GM19099 (cell line): Measurements from ENCODE around the gene LCLAT1.

ENCODE experiments used
- POLR2A ChIP-seq: IDR thresholded peaks from 3 replicates; pipeline ENCODE4 v1.6.1; 2011; ENCODE audit warnings: low read depth; ENCODE audit not compliant: insufficient read length; ENCODE audit errors: extremely low read depth

Gene LCLAT1

DNA sequence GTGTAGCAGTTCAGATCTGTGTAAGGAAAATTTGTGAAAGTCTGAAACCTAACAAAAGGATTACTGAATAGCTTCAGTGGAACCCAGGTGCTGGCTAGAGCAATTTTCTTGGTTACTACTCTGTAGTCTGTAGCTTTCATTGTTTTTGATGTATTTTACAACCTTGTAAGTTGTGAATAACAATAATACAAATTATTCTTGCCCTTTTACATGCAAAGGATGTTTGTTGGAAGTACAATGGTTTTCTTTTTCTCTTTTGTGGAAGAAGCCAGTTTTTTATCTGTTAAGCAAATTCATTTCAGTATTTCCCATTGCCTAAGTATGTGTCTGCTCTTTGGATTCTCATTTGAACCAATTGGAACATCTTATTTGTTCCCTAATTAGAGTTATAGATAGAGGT is 10.2 kb downstream of the LCLAT1 start:
- TF ChIP-seq POLR2A, result no peak

DNA sequence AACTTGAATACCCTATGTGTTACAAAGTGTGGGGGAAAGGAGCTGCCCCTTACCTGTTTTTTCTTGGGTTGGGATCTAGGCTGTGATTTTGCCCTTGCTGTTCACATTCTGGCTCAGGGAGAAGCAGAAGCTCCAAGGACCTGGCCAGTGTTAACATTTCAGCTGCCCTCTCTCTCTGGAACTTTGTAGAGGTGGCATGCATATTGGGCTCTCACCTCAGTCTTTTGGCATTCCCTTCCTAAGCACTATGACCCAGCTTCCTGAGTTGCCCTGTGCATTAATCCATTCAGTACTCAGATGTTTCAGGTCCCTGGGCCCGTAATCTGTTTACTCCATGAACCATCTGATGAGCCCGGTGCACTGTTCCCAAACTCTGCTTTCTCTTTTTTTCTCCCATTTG is 12.1 kb downstream of the LCLAT1 start:
- TF ChIP-seq POLR2A, result no peak

DNA sequence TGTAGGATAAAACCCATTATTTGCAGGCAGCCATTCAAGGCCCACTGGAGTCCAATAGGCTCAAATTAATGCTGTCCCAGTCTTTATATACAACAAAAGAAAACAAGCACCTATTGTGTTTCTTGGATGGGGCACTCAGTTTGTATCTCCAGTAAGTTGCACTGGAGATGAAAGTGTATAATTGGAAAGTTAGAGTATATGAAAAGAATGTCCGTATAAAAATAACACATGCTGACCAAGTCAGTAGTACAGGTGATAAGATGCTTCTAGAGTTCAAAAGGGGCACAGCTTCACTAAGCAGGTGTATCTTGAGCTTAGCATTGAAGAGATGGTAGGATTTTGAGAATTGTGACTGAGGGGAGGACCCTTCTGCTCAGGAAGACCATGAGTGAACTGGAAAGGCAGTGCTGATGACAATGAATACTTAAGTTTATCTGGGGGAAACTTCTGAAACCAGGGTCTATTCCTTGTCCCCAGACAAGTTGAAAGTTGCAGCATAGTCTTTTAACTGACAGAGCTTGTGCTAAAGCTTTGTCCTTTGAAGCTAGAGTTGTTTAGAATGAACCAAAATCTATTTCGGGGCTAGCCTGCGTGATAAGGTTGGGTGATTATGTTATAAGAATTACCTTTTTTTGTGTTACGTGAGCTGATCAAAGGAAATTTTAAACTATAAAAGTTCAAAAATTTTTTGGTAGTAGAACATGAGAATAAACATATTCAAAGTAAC is 15.2 kb downstream of the LCLAT1 start:
- TF ChIP-seq POLR2A, result no peak

DNA sequence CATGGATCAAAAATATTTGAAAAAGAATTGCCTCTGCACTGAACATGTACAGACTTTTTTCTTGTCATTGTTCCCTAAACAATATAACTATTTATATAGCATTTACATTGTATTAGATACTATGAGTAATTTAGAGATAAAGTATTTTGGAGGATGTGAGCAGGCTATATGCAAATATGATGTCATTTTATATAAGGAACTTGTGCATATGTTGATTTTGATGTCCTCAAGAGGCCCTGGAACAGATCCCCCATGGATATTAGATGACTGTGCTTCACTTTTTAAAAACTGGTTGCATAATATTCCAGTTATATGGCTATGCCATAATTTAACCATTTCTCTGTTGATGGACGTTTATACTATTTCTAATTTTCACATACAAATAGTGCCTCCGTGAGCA is 16.5 kb downstream of the LCLAT1 start:
- TF ChIP-seq POLR2A, result no peak

DNA sequence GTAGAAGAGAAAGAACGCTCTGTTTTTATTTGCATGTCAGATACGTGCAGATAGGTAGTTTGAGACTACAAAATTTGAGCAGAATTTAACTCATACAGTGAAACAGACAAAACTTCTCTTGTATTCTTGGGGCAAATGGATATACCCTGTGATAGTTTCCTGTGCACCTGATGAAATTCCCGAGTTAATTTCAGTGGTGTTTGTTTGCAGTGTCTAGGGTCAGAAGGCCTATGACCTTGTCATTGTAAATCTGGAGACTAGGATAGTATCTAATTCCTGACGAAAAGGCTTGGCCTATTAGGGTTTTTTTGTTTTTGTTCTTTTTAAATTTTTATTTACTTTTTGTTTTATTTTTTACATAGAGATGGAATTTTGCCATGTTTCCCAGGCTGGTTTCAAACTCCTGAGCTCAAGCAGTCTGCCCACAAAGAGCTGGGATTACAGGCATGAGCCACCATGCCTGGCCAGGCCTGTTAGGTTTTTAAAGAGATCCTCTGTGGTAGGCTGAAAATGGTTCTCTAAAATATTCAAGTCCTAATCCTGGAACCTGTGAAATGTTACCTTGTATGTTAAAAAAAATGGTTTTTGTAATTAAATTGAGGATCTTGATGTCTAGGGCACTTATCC is 17.6 kb downstream of the LCLAT1 start:
- TF ChIP-seq POLR2A, result no peak

DNA sequence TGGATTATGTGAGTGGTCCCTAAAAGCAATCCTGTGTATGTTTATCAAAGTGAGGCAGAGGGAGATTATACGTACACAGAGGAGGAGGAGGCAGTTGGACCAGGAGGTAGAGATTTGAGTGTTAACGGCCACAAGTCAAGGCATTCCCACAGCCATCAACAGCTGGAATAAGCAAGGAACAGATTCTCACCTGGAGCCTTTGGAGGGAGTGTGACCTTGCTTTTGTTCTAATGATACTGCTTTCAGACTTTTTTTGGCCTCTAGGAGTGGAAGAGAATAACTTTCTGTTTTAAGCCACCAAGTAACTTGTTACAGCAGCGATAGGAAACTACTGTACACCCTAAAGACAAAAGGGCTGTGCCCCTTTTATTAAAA is 18.1 kb downstream of the LCLAT1 start:
- no peak for TF ChIP-seq POLR2A

DNA sequence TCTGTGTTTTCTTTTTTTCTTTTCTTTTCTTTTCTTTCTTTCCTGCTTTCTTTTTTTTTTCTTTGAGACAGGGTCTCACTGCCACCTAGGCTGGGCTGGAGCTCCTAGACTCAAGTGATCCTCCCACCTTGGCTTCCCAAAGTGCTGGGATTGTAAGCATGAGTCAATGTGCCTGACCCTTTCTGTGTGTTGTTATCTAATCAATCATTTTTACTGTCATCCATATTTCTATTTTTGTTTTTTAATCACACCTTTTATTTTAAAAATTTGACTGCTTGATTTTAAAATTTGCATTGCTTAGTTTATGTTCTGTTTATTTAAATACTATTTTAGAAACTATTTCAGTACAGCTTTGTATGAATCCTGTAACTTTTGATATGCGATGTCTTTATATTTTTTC is 19.2 kb downstream of the LCLAT1 start:
- TF ChIP-seq POLR2A, result no peak

DNA sequence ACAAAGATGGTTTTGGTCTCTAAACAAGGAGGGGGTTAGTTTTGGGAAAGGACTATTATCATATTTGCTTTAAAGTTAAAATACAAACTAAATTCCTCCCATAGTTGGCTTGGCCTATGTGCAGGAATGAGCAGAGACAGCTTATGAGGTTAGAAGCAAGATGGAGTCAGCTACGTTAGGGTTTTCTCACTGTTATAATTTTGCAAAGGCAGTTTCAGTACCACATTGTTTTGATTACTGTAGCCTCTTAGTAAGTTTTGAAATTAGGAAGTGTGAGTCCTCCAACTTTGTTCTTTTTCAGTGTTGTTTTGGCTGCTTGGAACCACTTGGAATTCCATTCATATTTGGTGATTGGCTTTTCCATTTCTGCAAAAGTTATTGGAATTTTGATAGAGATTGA is 23.4 kb downstream of the LCLAT1 start:
- TF ChIP-seq POLR2A, result no peak

DNA sequence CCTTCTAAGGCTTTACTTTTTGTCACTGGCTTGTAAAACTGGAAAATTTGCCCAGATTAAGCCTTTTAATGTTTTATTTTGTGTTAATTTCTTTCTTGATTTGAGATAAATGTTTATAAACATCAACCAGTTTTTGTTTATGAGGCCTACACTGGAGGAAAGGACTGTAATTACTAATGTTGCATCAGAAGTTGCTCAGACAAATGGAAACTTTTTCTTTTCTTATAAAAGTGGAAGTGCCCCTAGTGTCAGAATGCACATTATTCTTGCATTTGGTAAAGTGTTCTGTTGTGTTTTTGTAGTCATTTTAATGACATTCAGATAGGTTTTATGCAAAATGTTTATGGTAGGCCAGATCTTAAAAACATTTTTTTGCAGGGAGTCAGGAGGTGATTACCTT is 25.3 kb downstream of the LCLAT1 start:
- no peak for TF ChIP-seq POLR2A

DNA sequence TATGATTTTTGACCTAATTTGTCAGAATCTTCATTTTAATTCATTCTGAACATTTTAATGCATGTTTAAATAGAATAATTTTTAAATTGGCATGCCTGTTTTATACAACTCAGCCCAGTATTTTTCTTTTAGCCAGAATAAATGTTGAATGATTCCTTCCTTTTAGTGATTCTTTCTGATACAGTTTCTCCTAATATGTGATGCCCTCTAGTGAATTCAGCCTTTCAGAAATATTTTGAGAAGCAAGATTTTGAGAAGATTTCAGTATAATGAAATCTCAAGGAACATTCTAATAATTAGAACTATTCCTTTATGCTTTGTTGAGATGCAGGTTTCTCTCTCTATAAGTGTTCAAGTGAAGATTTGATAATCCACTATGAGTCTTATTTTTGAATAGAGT is 28.5 kb downstream of the LCLAT1 start:
- no peak for TF ChIP-seq POLR2A

DNA sequence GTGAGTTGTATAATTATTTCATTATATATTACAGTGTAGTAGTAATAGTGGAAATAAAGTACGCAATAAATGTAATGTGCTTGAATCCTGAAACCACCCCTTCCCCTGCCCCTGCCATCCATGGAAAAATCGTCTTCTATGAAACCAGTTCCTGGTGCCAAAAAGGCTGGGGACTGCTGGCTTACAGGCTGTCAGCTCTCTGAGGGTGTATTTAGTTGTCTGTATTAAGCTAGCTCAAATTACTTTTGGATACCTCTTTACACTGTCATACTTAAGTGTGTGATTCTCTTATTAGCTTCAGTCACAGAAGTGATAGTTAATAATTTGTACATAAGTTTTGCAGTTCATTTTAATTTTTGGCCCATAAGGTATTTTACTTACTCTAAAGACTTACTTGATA is 29.6 kb downstream of the LCLAT1 start:
- TF ChIP-seq POLR2A, result no peak

DNA sequence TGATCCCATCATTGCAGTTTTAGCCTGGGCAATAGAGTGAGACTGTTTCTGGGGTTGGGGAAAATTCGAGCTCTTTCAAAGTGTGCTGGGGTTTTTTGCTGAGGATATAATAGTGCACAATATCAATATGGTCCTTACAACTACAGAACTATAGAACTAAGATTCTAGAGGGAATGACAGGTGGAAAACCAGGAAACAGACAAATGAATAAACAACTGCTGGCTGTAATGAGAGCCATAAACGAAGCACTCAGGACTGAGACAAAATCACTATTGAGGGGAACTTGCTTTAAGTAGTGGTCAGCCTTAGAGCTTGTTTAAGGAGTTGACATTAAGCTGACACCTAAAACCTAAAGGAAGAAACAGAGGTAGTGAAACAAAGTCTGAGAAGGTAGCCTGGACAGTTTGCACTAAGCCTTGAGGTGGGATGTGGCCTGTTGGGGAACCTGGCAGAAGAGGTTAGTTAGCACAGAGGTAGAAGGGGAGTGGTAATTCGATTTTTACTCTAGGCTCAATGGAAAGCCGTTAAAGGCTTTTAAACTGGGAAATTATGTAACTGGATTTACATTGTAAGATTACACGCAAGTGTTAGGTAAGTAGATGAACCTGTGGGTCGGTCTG is 33.8 kb downstream of the LCLAT1 start:
- TF ChIP-seq POLR2A, result no peak

DNA sequence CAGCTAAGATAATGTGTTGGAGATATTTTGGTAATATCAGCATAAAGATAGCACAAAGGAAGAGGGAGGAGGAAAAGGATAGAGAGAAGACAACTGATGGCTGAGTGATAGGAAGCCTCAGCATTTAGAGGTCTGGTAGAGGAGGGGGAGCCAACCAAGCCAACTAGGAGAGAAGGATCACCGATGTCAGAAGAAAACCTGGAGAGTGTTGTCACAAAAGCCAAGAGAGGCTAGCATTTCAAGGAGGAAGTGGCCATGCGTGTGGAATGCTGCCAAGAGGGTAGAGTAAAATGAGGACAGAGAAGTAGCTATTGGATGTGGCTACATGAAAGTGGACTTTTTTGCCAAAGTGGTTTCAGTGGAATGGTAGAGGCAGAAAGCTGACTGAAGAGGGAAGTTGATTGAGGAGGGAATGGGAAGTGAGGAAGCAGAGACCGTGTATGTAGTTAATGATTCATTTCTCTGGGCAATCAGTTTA is 34.3 kb downstream of the LCLAT1 start:
- no peak for TF ChIP-seq POLR2A

DNA sequence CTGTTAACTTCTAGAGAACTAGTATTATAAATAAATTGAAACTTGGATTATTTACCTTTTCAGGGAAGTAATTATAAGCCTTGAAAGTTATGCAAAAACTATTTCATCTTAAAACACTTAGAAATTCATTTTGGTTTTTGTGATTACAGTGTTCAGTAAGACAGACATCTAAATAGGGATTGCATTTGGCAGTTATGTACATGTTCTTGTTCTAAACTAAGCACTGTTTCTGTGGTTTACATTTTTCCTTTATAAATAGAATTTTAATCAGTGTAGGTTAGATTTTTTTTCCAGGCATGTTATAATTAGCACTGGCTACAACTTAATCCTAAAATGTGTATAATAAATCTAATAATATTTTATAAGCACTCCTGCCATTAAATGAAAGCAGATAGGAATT is 35.0 kb downstream of the LCLAT1 start:
- no peak for TF ChIP-seq POLR2A

DNA sequence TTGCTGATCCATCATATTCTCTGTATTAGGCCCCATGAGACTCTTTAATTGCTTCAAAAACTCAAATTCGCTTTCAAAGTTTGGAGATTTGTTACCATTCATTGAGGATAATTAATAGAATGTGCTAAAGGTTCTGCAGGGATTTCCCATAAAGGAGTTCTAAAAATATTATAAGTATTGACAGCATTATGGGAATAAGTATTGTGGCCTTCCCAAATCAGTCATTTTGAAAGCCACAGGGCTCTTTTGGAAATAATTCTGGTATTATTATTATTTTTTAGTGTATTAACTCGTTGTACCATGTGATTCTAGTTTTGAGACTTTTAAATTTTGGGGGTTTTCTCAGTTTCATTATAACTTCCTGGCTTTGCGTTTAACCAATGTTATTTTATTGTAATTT is 37.1 kb downstream of the LCLAT1 start:
- TF ChIP-seq POLR2A, result no peak

DNA sequence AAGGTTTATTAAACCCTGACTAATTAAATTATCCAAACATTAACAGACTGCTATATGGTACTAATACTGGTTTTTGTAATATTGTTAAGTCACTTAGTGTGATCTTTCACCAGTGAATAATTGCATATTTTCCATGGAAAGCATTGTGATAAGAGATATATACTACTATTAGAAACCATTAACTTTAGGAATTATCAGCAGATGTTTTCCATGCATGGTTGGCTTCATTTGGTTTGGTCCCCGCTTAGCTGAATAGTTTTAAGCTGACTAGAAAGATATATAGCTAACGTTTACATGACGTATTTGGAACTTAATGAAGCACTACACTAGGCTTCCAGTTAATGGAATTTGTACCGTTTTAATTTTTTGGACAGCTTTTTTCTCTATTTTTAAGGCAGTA is 37.9 kb downstream of the LCLAT1 start:
- no peak for TF ChIP-seq POLR2A
